Immature natural killer cell (primary cell): ENCODE results near the gene PRKCQ. TPM values are rescaled to one million over a fixed set of nuclear protein-coding genes. Genes with fewer than 3 reads are reported as not detected.
"Not testable (repeated sequence)": the region's sequence is repeated elsewhere in the genome, so short reads cannot be mapped to it uniquely, and the experiment has no call there.

ENCODE experiments used
- DNase-seq, 3 donors: peaks; one replicate each; pipeline ENCODE4 v3.0.0; 2022; ENCODE audit warnings: mixed read lengths in 1 of 3
- H3K27ac Mint-ChIP-seq, 6 donors: one replicate each; pipeline ENCODE4 v1.8.0; 2020; ENCODE audit warnings: mixed read lengths in 6 of 6, mild to moderate bottlenecking in 5 of 6, inconsistent platforms in 4 of 6, moderate library complexity in 3 of 6
- H3K27me3 Mint-ChIP-seq, 3 donors: one replicate each; pipeline ENCODE4 v1.8.0; 2020 to 2021; ENCODE audit warnings: low read depth in 3 of 3, mild to moderate bottlenecking in 3 of 3, mixed read lengths in 3 of 3, moderate library complexity in 3 of 3, inconsistent platforms in 1 of 3
- H3K36me3 Mint-ChIP-seq, 3 donors: one replicate each; pipeline ENCODE4 v1.8.0; 2020; ENCODE audit warnings: mixed read lengths in 3 of 3, inconsistent platforms in 2 of 3, mild to moderate bottlenecking in 2 of 3
- H3K4me1 Mint-ChIP-seq, 2 donors: one replicate each; pipeline ENCODE4 v1.8.0; 2020; ENCODE audit warnings: inconsistent platforms in 2 of 2, mild to moderate bottlenecking in 2 of 2, mixed read lengths in 2 of 2, moderate library complexity in 1 of 2
- H3K4me3 Mint-ChIP-seq, 5 donors: one replicate each; pipeline ENCODE4 v1.8.0; 2020; ENCODE audit warnings: mild to moderate bottlenecking in 5 of 5, mixed read lengths in 5 of 5, inconsistent platforms in 3 of 5, moderate library complexity in 3 of 5
- H3K9me3 Mint-ChIP-seq, 6 donors: one replicate each; pipeline ENCODE4 v1.8.0; 2020; ENCODE audit warnings: mild to moderate bottlenecking in 6 of 6, mixed read lengths in 6 of 6, inconsistent platforms in 4 of 6, moderate library complexity in 3 of 6
- polyA plus RNA-seq, 3 donors: library from polyadenylated mRNA; unstranded; fragments of 300-500 nt; fragmentation: Illumina TruSeq; gene quantifications; one replicate each; pipeline ENCODE4 v1.2.3, GENCODE V29; 2021

The PRKCQ gene
- polyA plus RNA-seq, 3 donors from 2014 or later = 20.2 to 46.5 (median 36.5) TPM

GRCh38 chr10:6384031-6384430, 196.0 kb downstream of the PRKCQ start:
- no peak overlapping the region for H3K4me3 Mint-ChIP-seq
- DNase-seq = no peak
- H3K9me3 Mint-ChIP-seq = peaks cover 11 to 24% (median 19%) of the 10 kb centered on the region in 6 donors
- peaks cover 11 to 16% (median 13%) of the 10 kb centered on the region in 3 donors for H3K36me3 Mint-ChIP-seq
- H3K27ac Mint-ChIP-seq = no peak overlapping the region
- peaks cover 3 to 6% of the 10 kb centered on the region in 2 donors for H3K4me1 Mint-ChIP-seq
- H3K27me3 Mint-ChIP-seq = peaks cover 7 to 29% (median 7%) of the 10 kb centered on the region in 3 donors

- Mint-ChIP-seq H3K4me3 (no peak overlapping the region), H3K36me3 (peaks cover 13 to 18% (median 15%) of the 10 kb centered on the region in 3 donors), H3K9me3 (peaks cover 11 to 26% (median 20%) of the 10 kb centered on the region in 6 donors), H3K27me3 (peaks cover 7 to 29% (median 7%) of the 10 kb centered on the region in 3 donors), H3K4me1 (peaks cover 3 to 6% of the 10 kb centered on the region in 2 donors), H3K27ac (no peak overlapping the region)
- no peak for DNase-seq
Observed at GRCh38 chr10:6383096-6383812, 196.8 kb downstream of the PRKCQ start.

GRCh38 chr10:6382081-6382480, 198.0 kb downstream of the PRKCQ start:
- Mint-ChIP-seq H3K9me3 (peaks cover 11 to 26% (median 21%) of the 10 kb centered on the region in 6 donors), H3K36me3 (peaks cover 13 to 18% (median 17%) of the 10 kb centered on the region in 3 donors), H3K4me3 (no peak overlapping the region), H3K27me3 (peaks cover 5 to 29% (median 7%) of the 10 kb centered on the region in 3 donors), H3K27ac (no peak overlapping the region), H3K4me1 (peaks cover 3 to 6% of the 10 kb centered on the region in 2 donors)
- no peak for DNase-seq

- not testable (repeated sequence) for H3K4me3 Mint-ChIP-seq, H3K27ac Mint-ChIP-seq, H3K4me1 Mint-ChIP-seq, DNase-seq
- H3K36me3 Mint-ChIP-seq = peaks cover 13 to 21% (median 17%) of the 10 kb centered on the region in 3 donors
- peaks cover 11 to 26% (median 22%) of the 10 kb centered on the region in 6 donors for H3K9me3 Mint-ChIP-seq
- peaks cover 5 to 29% (median 7%) of the 10 kb centered on the region in 3 donors for H3K27me3 Mint-ChIP-seq
Observed at GRCh38 chr10:6380478-6380877, 199.6 kb downstream of the PRKCQ start.

DNA sequence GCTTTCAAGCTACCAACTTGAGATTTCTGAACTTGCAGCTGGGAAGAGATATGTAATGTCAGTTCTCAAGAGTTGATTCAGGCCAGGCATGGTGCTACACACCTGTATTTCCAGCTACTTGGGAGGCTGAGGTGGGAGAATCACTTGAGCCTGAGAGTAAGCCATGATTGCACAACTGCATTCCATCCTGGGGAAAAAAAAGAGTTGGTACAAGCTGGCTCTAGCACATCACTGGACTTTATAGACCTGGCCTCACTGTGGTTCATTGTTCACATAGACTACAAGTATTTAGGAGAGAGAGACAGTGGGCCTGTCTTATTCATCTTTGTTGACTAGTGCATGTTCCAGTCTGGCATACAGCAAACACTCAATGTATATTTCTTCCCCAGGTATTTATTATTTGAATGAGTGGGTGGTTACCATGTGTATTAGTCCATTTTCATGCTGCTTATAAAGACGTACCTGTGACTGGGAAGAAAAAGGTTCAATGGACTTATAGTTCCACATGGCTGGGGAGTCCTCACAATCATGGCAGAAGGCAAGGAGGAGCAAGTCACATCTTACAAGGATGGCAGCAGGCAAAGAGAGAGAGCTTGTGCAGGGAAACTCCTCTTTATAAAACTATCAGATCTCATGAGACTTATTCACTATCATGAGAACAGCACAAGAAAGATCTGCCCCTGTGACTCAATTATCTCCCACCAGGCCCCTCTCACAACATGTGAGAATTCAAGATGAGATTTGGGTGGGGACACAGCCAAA, 200.9 kb downstream of the PRKCQ start:
- Mint-ChIP-seq H3K27me3 (peaks cover 5 to 29% (median 5%) of the 10 kb centered on the region in 3 donors), H3K4me1 (peaks cover 3 to 6% of the 10 kb centered on the region in 2 donors), H3K36me3 (peaks cover 13 to 22% (median 17%) of the 10 kb centered on the region in 3 donors), H3K27ac (peak overlapping the region in 1 of 6 donors; percentile 30), H3K4me3 (no peak overlapping the region), H3K9me3 (peaks cover 11 to 26% (median 22%) of the 10 kb centered on the region in 6 donors)
- DNase-seq = no peak
